AG09309 (cell line): ENCODE data around the gene PARD3B.

ENCODE experiments used
- DNase-seq: peaks from one replicate; pipeline ENCODE4 v3.0.0-alpha.2; 2010; ENCODE audit warnings: low read depth
- H3K4me3 ChIP-seq: 2 replicates; pipeline ENCODE4 v1.5.1; 2011; ENCODE audit warnings: mild to moderate bottlenecking, low read depth, low read length, moderate library complexity; ENCODE audit not compliant: control insufficient read depth
- CTCF ChIP-seq: IDR thresholded peaks from 2 replicates; pipeline ENCODE4 v1.5.1; 2011; ENCODE audit warnings: mild to moderate bottlenecking, low read depth, low read length, inconsistent platforms; ENCODE audit not compliant: insufficient read depth, control insufficient read depth; ENCODE audit errors: missing control alignments

Gene PARD3B

GRCh38 chr2:204945376-204945775, 400.1 kb downstream of the PARD3B start:
- H3K4me3 ChIP-seq = no peak overlapping the region
- no peak for DNase-seq
- TF ChIP-seq CTCF = no peak

- no peak for TF ChIP-seq CTCF
- H3K4me3 ChIP-seq = no peak overlapping the region
- no peak for DNase-seq
These were observed 401.6 kb downstream of the PARD3B start for GRCh38 chr2:204946892-204947291.

- DNase-seq = no peak
- H3K4me3 ChIP-seq = no peak overlapping the region
- no peak for TF ChIP-seq CTCF
These were observed 402.1 kb downstream of the PARD3B start for GRCh38 chr2:204947405-204947804.

- no peak for DNase-seq
- no peak for TF ChIP-seq CTCF
- H3K4me3 ChIP-seq = no peak overlapping the region
These were observed 402.9 kb downstream of the PARD3B start for GRCh38 chr2:204948024-204948763.

GRCh38 chr2:204948822-204949221, 403.5 kb downstream of the PARD3B start:
- H3K4me3 ChIP-seq = no peak overlapping the region
- no peak for DNase-seq
- no peak for TF ChIP-seq CTCF

GRCh38 chr2:204950695-204951346, 405.5 kb downstream of the PARD3B start:
- DNase-seq = peak; percentile 11
- TF ChIP-seq CTCF = no peak
- H3K4me3 ChIP-seq = no peak overlapping the region
